T-helper 9 cell (primary cell): ENCODE measurements around the gene SPOCK1.

Source experiments
- DNase-seq: peaks from one replicate; pipeline ENCODE4 v3.0.0-alpha.2; 2020

Gene SPOCK1

GRCh38 chr5:137290373-137290772, 208.8 kb downstream of the SPOCK1 start:
- no peak for DNase-seq

- DNase-seq = no peak
Measured at GRCh38 chr5:137289856-137290255, 209.3 kb downstream of the SPOCK1 start.

- no peak for DNase-seq
Measured at GRCh38 chr5:137287569-137287968, 211.6 kb downstream of the SPOCK1 start.

GRCh38 chr5:137286025-137286610, 213.0 kb downstream of the SPOCK1 start:
- no peak for DNase-seq

- no peak for DNase-seq
Measured at GRCh38 chr5:137283801-137284200, 215.3 kb downstream of the SPOCK1 start.

GRCh38 chr5:137282216-137282615, 216.9 kb downstream of the SPOCK1 start:
- no peak for DNase-seq

- no peak for DNase-seq
Measured at GRCh38 chr5:137281201-137281600, 217.9 kb downstream of the SPOCK1 start.

- DNase-seq = no peak
Measured at GRCh38 chr5:137280656-137281055, 218.5 kb downstream of the SPOCK1 start.

GRCh38 chr5:137279521-137280231, 219.4 kb downstream of the SPOCK1 start:
- no peak for DNase-seq

GRCh38 chr5:137278476-137278875, 220.7 kb downstream of the SPOCK1 start:
- no peak for DNase-seq

- no peak for DNase-seq
Measured at GRCh38 chr5:137275083-137275482, 224.0 kb downstream of the SPOCK1 start.

- no peak for DNase-seq
Measured at GRCh38 chr5:137273511-137273910, 225.6 kb downstream of the SPOCK1 start.

- no peak for DNase-seq
Measured at GRCh38 chr5:137272831-137273230, 226.3 kb downstream of the SPOCK1 start.

- DNase-seq = no peak
Measured at GRCh38 chr5:137269946-137270345, 229.2 kb downstream of the SPOCK1 start.

GRCh38 chr5:137269274-137269673, 229.9 kb downstream of the SPOCK1 start:
- no peak for DNase-seq

- no peak for DNase-seq
Measured at GRCh38 chr5:137268646-137269045, 230.5 kb downstream of the SPOCK1 start.

GRCh38 chr5:137266186-137266585, 232.9 kb downstream of the SPOCK1 start:
- no peak for DNase-seq

GRCh38 chr5:137265457-137265856, 233.7 kb downstream of the SPOCK1 start:
- DNase-seq = no peak

- DNase-seq = no peak
Measured at GRCh38 chr5:137264573-137264972, 234.6 kb downstream of the SPOCK1 start.

GRCh38 chr5:137264041-137264440, 235.1 kb downstream of the SPOCK1 start:
- no peak for DNase-seq

- DNase-seq = no peak
Measured at GRCh38 chr5:137263371-137264005, 235.6 kb downstream of the SPOCK1 start.

GRCh38 chr5:137262818-137263217, 236.3 kb downstream of the SPOCK1 start:
- DNase-seq = no peak

- no peak for DNase-seq
Measured at GRCh38 chr5:137260820-137261695, 238.1 kb downstream of the SPOCK1 start.
